ENCODE data around the gene TMPO.
A peak's percentile ranks its signal among the peaks of the same experiment; 100 is the strongest.
"Not testable (repeated sequence)": the region's sequence is repeated elsewhere in the genome, so short reads cannot be mapped to it uniquely, and the experiment has no call there.

TMPO gene

GRCh38 chr12:98511806-98512205, 3.6 kb upstream of the TMPO start:
- DNase-seq = not testable (repeated sequence)

DNA sequence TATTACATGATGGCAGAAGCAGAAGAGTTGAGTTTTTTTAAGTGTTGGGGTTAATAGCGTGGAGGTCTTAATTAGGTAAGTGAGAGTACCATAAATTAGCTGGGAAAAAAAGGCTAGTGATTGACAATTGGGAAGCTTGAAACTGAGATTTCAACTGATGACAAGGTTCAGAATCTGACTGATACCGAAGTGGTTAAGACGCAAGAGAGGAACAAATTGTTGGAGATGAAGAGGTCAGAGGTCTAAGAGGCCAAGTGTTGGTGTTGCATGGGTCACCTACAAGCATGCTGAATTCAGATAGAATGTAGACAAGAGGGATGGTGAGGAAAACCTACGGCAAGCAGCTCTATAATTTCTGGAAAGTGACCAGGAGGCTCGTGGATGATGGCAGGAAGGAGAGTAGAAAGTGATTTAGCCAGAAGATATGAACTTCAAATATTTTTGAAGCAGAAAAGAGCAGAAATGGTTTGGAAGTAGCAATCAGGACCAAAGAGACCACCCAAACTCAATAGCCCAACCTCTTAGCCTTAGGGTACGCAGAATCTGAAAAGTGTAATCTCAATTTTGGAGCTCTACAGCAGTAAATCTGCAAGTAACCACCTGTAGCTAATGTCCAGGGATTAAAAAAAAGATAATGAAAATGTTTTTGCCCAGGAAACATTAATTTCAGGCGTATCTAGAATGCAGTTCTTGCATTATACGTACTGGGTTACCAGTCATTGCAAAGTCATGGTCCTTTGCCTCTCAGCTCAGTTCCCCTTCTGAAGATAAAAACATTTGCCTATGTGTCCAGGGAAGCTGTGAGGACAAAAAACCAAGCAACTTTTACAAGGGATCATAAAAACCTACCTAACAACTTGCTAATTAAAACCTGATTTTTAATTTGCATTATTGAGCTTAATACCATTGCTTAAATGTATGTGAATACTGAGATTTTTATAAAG, 1.7 kb upstream of the TMPO start:
- DNase-seq = no peak

- DNase-seq = no peak
These were observed 456 bp upstream of the TMPO start for GRCh38 chr12:98514982-98515286.

- DNase-seq = peak; percentile 91
These were observed 902 bp downstream of the TMPO start for GRCh38 chr12:98516111-98516873.

DNA sequence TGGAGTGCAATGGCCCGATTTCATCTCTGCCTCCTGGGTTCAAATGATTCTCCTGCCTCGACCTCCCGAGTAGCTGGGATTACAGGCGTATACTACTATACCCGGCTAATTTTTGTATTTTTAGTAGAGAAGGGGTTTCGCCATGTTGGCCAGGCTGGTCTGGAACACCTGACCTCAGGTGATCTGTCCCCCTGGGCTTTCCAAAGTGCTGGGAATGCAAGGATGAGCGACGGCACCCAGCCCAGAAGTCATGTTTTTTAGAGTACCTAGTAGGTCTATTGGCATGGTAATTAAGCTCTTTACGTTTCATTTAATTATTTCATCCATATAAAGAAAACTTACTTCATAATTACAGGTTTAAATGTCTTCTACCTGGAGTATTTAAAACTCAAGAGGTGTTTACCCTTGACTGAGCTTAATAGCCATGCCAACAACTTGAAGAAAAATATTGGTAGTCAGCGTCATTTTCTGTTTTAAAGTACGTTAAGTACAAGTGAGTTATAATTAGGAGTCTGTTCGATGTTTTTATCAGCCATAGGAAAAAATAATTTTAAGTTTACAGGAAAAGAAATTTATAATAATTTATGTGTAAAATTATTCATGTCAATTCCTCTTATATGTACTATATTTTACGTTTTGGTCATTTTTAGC, 4.0 kb downstream of the TMPO start:
- DNase-seq = no peak

GRCh38 chr12:98530068-98530467, 14.7 kb downstream of the TMPO start:
- DNase-seq = no peak

GRCh38 chr12:98532687-98533304, 17.4 kb downstream of the TMPO start:
- DNase-seq = peak; percentile 50

GRCh38 chr12:98533723-98534251, 18.4 kb downstream of the TMPO start:
- DNase-seq = no peak

- no peak for DNase-seq
These were observed 22.6 kb downstream of the TMPO start for GRCh38 chr12:98538031-98538430.

DNA sequence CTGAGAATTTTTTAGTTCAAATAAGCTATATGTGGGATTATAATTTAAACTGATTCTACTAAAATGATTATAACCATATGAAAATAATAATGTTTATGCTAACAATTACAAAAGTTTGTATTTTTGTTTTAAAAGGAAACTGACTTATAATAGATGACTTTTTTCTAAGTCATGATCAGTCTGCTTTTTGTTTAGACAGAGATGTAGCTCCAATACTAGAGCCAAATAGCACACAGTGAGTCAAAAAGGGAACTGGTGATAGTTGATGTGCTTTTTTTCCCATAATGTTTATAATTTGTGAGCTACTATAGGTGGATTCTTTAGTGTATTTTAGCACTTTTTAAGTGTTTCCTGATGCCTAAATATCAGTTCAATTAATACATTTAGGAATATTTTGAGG, 28.3 kb downstream of the TMPO start:
- DNase-seq = no peak

DNA sequence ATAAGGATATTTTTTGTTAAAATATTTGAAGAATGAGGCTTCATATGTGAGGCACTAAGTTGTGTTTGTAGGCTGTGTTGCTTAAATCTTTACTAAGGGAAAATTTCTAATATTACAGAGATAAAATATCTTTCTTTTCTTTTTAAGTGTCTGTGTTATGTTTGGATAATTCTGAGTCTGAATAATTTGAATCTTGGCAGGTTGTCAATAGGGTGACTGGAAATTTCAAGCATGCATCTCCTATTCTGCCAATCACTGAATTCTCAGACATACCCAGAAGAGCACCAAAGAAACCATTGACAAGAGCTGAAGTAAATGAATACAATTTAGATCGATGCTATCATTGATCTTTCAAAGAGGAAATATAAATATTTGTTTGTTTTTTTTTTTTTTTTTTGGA, 29.4 kb downstream of the TMPO start:
- no peak for DNase-seq

- DNase-seq = no peak
These were observed 34.2 kb downstream of the TMPO start for GRCh38 chr12:98549371-98550110.

DNA sequence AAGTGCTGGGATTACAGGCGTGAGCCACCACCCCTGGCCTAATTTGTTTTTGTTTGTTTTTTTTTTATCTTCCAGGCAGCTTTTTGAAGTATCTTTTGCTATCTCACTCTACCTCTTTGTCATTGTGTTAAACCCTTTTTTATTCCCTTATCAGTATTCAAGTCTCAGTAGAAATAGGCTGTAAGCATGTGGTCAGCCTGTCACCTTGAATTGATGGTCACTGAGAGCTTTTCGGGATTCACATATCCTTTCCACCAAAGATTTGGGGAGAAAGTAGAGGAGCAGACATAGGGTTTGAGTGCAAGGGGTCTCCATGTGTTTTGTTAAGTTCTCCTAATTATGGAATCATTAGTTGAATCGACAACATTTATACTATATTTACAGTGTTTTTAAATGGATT, 36.4 kb downstream of the TMPO start:
- no peak for DNase-seq

DNA sequence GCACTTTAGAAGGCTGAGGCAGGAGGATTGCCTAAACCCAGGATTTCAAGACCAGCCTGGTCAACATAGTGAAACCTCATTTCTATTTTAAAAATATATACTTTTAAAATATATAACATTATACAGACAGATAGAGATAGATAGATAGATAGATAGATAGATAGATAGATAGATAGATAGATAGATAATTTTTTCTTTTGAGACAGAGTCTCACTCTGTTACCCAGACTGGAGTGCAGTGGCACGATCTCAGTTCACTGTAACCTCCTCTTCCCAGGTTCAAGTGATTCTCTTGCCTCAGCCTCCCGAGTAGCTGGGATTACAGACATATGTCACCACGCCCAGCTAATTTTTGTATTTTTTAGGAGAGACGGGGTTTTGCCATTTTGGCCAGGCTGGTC, 42.7 kb downstream of the TMPO start:
- not testable (repeated sequence) for DNase-seq

- no peak for DNase-seq
These were observed 44.3 kb downstream of the TMPO start for GRCh38 chr12:98559666-98560065.

DNA sequence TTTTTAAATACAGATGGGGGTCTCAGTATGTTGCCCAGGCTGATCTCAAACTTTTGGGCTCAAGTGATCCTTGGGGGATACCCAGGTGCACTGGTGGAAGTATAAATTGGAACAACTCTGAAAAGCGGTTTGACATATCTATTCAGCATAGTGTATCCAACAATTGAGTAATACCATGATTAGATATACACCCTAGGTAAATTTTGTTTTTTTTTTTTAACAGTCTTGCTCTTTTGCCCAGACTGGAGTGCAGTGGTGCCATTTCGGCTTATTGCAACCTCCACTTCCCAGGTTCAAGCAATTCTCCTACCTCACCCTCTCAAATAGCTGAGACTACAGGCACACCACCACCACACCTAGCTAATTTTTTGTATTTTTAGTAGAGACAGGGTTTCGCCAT, 46.5 kb downstream of the TMPO start:
- DNase-seq = no peak

GRCh38 chr12:98572010-98572409, 56.6 kb downstream of the TMPO start:
- DNase-seq = no peak

DNA sequence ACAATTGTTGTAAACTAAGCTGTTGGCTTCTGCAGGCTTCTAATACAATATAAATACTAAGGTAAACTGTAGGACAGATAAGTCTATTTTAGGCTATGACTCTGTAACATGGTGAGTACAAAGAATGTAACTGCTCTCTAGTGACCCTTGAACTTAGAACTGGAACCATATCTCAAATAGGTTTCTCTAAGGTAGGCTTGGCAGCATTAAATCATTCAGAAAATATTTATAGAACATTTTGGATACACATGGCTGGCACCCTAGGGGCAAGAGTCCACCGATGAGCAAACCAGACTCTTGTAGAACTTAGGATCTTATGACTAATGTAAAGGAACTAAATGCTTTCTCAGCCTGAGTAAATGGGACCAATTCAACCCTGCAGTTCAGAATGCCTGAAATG, 58.7 kb downstream of the TMPO start:
- no peak for DNase-seq

GRCh38 chr12:98575013-98575412, 59.6 kb downstream of the TMPO start:
- DNase-seq = no peak

DNA sequence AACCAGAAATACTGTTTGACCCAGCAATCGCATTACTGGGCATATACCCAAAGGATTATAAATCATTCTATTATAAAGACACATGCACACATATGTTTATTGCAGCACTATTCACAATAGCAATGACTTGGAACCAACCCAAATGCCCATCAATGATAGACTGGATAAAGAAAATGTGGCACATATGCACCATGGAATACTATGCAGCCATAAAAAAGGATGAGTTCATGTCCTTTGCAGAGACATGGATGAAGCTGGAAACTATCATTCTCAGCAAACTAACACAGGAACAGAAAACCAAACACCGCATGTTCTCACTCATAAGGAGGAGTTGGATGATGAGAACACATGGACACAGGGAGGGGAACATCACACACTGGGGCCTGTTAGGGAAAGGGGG, 61.4 kb downstream of the TMPO start:
- DNase-seq = not testable (repeated sequence)

- no peak for DNase-seq
These were observed 63.0 kb downstream of the TMPO start for GRCh38 chr12:98578392-98578791.

- DNase-seq = no peak
These were observed 63.4 kb downstream of the TMPO start for GRCh38 chr12:98578821-98579220.
